UCSD-AML1 (cell line): Measurements from ENCODE around the gene HAP1.
"Not testable (repeated sequence)": the region's sequence is repeated elsewhere in the genome, so short reads cannot be mapped to it uniquely, and the experiment has no call there.

ENCODE experiments used
- DNase-seq: peaks from one replicate; lab custom pipeline; 2025; ENCODE audit not compliant: unreplicated experiment; lab: John Stamatoyannopoulos, UW

The HAP1 gene

DNA sequence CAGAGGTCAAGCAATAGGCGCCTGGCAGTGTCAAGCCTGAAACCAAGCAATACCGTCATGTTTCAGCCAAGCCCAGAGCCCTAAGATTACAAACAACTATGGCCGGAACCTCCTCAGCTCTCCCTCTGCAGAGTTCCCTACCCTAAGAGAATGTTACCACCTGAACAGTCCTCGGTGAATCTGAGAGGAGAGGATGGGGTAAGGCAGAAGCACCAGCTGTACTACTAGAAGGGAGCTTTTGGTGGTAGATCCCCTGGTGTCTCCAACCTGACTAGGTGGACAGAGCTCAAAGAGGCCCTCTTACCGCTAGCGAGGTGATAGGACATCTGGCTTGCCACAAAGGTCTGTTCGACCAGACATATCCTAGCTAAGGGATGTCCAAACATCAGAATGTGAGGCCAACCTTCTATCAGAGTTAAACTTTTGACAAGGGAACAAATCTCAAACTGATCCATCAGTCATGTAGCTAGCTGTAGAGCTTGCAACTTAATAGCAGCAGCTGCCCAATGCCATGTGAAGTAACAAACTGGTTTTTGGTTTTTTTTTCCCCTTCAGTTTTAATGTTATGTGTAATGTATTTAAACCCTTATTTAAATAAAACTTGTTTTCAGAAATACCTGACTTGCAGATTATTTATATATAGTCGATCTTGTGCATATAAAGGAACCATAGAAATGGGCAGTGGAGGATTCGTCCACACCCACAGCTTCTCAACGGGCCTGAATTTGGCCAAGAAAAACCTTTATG is 43.2 kb downstream of the HAP1 start:
- no peak for DNase-seq

DNA sequence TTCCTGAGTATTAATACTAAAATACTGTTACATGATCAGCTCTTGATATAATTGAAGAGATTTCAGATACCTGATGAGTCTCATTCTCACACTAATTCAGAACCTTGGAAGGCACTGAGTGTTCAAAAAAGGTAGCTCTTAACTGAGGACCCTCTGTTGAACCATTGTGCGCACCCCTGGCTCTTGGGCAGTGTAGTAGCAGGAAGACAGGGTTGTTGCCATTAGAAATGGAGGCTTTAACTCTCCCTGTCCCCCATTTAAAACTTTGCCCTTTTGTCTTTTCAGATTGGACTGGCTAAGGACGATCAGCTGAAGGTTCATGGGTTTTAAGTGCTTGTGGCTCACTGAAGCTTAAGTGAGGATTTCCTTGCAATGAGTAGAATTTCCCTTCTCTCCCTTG is 43.9 kb downstream of the HAP1 start:
- no peak for DNase-seq

DNA sequence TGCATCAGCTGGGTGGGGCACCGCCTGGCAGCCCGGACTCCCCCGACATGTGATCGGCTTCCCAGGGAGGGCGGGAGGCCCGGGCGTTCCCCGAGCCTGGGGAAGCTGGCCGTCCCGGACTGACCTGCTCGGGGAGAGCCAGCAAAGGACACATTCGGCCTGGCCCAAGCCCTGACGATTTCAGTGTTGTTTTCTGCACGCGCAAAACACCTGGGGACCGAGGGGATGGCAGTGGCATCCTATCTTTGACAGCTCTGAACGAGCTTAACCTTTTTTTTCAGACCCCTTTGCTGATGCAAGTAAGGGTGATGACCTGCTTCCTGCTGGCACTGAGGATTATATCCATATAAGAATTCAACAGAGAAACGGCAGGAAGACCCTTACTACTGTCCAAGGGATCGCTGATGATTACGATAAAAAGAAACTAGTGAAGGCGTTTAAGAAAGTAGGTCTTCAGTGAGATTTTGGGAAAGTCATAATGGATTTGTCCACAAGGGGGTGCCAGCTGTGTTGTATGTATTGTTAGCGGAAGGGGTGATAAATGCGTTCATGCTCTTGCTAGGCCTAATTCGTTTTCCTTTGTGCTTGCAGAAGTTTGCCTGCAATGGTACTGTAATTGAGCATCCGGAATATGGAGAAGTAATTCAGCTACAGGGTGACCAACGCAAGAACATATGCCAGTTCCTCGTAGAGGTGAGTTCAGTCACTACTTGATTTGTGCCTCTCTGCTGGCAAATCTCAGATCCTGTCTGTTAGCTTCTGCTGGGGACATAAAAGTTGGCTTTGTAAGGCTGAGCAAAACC is 44.7 kb downstream of the HAP1 start:
- no peak for DNase-seq

DNA sequence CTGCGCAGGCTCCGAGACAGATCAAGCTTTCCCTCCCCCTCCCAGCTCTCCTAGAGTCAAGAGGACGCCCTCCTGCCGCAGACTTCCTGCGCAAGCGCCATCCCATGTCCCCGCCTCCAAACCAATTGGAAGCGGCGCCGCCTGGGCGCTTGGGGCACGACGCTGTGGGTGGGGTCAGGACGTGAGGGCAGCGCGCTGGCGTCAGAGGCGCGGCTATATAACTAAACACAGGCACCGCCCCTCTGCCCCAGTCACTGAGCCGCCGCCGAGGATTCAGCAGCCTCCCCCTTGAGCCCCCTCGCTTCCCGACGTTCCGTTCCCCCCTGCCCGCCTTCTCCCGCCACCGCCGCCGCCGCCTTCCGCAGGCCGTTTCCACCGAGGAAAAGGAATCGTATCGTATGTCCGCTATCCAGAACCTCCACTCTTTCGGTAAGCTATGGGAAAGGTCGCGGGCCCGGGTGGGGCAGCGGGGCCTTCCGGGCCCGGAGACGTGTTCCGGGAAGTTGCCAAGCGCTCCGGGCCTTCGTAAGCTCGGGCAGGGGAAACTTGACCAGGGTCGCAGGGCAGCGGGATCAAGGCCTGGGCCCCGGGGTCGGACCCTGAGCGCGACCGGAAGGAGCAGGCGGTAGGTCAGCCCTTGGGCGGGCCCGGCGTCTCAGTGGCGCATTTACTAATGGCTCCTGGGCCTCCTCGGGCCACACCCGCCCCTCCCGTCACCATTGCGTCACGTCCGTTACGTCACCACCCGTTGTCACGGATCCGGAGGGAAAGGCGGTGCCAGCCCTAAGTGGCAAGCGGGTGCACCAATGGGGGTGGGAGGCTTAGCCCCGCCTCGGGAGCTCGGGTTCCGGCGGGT is 45.6 kb downstream of the HAP1 start, which contains the start of gene EIF1:
TSS of gene EIF1 (plus strand) at position 245 of the 856 bp plus-strand sequence. CDS start at position 399, 154 bp downstream.
- peak; percentile 100 for DNase-seq

DNA sequence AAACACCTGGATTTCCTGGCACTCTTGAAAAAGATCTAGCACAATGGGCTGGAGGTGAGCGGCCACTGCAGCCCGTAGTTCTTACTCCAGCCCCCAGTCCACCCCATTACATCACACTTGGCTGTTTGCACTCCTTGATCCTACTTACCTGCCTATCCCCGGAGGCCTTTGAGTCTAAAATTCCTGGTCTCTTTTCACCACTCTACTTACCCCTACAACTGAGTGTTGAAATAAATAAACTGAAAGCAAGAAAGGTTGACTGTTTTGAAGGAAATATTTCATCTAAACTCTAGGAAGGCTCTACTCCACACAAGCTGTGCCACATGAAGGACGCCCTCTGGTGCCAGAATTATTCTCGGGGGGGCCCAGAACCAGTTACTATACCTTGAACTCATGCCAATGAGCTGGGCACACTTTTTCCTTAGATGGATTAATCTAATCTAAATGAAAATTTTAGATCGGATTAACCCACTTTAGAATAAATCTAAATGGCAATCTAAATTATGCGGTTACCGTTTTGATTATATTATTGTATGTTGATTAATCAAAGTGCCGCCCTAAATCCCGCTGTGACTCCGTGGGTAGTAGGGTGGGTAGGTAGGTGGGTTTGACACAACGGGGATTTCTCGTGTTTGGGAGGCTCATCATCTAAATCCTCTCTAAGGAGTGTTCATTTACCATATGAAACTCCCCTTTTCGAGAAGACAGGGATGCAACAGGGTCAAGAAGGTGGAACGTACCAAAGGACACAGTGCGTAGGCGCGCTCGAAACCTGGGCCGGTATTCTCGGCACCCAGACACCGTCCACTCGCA is 46.4 kb downstream of the HAP1 start:
- DNase-seq = peak; percentile 57

DNA sequence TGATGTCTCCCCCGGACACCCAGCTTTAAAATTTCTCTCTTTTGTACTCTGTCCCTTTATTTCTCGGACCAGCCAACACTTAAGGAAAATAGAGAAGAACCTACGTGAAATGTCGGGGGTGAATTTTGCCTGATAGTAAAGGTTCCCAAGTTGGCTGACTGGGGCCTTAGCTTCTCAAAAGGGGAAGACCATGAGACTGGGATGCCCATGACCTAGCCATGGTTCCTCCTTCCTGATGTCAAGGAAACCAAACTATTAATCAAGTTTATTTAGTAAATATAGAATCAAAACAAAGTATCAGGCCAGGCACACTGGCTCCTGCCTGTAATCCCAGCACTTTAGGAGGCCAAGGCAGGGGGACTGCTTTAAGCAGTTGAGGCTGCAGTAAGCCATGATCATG is 48.2 kb downstream of the HAP1 start:
- DNase-seq = no peak

DNA sequence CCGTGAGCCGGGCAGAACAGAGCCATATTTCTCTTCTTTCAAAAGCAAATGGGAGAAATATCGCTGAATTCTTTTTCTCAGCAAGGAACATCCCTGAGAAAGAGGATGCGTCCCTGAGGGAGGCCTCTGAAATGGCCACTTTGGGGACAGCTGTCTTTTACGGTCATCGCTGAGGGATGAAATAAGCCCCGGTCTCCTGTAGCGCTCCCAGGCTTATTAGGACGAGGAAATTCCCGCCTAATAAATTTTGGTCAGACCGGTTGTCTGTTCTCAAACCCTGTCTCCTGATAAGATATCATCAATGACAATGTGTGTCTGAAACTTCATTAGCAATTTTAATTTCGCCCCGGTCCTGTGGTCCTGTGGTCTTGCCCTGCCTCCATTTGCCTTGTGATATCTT is 48.7 kb downstream of the HAP1 start:
- not testable (repeated sequence) for DNase-seq

DNA sequence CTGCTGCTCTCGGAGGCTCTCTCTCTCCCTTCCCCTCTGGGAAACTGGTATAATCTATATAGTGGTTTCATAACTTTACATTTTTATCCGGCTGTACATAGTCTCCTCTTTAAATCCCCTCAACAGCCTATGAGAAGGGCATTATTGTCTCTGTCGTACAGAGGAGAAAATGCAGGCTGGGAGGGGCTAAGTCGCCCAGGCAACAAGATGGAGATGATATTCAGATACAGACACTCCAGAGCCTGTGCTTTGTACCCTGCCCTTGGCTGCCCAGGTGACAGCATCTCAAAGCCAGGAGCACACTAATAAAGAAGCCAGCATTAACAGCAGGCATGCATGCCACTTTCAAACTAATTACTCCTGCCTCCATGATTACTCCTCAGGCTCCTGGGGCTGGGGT is 50.4 kb downstream of the HAP1 start:
- no peak for DNase-seq

DNA sequence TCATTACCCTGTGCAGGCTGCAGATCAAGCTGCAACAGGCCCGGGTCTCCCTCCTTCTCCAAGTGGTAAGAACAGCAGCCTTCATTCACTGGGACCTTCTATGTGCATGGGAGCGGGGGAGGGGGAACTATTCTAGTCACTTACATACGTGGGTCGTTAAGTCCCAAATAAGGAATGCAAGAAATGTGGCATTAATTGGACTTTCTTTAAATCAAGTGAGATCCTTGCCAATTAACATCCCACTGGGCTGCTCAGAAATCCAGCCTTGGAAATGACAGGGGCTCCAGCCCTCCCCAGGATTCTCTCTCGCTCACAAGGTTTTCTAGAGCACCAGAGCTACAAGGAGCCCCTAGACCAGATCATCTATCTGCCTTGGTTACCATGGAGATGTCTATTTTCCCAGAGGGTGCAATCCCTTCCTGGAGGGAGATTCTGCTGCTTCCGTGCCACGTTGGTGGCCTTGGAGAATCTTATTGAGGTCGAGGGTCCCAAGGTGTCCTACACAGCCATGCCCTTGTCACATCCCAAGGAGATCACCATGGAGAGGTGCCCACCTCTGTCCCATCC is 50.9 kb downstream of the HAP1 start:
- DNase-seq = no peak

DNA sequence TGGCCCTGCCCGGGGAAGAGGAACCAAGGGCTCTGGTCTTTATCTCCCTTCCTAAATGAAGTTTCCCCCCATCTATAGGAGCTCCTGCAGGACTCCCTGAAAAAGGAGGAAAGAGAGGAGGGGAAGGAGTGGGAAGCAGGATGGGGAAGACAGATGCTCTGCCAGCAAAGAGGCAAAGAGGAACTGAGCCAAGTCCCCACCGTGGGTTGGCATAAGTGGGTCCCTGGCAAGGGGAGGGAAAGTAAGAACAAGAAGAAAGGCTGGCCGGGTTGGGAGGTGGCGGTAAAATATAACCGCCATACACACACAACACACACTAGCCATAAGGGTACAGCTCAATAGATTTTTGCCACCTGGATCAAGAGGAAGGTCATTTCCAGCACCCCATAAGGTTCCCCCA is 51.8 kb downstream of the HAP1 start:
- DNase-seq = no peak

DNA sequence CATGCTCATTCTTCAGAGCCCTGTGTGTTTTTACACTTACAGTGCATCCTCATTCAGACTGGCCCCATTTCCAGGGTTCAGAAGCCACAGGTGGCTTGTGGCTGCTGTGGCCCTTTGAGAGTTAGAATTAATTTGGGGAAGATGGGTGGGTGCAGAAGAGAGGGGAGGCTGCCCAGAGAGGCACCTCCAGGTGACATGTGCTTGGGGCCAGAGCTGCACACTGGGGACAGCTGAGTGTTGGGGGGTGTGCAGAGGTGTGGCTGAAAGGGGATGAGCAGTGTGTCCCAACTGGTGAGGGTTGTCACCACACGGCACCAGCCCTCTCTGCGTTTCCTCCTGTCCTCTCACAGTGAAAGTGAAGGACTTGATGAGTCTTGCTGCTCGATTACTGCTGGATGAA is 52.7 kb downstream of the HAP1 start:
- DNase-seq = no peak

DNA sequence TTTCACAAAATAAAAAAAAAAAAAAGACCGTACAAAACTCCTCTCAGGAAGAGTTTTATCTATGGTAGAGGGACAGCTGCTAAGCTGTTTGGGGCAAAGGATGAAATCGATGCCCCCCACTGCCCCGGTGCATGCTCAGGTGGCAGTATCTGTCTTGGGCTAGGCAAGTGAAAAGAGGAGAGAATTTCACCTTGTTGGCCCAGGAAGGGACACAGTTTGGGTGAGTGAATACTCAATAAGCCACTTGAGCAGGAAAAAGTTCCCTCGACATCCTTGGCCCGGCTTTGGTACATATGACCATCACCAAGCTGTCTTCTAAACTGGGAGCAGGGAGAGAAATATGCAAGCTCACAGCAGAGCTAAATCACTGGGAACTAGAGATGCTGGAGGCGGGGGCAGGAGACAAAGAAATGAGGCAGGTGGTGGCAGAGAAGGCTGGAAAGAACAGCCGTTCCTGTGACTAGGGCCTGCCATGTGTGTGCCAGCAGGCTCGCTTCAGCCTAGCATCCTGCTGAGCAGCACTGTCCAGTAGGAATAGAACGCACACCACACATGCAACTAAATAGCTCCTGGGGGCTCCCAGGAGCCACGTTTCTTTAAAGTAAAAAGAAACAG is 53.9 kb downstream of the HAP1 start:
- DNase-seq = no peak

DNA sequence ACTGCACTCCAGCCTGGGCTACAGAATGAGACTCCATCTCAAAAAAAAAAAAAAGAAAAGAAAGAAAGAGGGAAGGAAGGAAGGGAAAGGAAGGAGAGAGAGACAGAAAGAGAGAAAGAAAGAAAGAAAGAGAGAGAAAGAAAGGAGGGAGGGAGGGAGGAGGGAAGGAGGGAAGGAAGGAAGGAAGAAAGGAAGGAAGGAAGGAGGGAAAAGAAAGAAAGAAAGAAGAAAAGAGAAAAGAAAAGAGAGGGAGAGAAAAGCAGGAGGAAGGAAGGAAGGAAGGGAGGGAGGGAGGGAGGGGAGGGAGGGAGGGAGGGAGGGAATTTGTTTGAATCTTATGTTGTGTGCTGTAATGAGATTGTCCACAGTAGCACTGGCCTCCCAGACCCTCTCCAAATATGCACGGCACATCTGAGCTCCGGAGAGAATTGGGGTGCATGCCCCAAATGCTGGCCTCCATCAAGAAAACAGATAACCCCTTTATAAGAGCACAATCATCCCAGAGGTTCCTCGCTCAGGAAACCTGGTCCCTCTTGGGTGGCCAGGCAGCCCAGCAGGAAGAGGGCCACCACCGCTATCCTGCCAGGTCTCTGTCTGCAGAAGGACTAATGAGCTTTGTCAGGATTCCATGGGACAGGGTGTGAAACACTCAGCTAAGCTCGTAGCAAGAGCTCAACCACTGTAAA is 54.6 kb downstream of the HAP1 start:
- DNase-seq = no peak

DNA sequence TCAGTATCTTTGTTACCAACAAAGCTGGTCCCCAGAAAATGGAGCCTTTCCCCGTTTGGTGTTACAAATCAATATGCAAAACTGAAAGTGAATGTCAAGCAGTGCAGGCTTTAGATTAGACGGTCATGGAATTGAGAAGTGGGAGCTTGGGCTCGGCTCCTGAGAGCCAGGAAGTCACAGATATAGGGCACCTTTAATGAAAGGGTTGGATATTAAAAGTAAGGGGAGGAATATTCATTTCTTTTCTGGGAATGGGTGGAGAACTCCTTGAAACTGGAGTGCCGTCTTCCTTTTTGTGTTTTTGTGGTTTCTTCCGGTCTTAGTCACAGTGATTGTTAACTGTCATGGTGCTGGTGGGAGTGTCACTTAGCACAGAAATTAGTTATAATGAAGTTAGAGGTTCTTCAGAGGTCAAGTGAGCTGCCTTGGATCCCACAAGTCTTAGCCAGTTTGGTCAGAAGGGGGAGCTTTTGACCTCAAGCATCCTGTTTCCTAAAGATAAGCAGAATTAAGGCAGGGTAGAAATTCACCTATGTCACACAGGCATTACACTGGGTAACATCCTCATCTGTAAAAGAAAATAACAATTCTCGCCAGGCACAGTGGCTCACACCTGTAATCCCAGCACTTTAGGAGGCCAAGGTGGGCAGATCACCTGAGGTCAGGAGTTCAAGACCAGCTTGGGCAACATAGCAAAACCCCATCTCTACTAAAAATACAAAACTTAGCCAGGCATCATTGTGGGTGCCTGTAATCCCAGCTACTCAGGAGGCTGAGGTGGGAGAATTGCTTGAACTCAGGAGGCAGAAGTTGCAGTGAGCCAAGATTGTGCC is 55.3 kb downstream of the HAP1 start:
- peak; percentile 75 for DNase-seq

DNA sequence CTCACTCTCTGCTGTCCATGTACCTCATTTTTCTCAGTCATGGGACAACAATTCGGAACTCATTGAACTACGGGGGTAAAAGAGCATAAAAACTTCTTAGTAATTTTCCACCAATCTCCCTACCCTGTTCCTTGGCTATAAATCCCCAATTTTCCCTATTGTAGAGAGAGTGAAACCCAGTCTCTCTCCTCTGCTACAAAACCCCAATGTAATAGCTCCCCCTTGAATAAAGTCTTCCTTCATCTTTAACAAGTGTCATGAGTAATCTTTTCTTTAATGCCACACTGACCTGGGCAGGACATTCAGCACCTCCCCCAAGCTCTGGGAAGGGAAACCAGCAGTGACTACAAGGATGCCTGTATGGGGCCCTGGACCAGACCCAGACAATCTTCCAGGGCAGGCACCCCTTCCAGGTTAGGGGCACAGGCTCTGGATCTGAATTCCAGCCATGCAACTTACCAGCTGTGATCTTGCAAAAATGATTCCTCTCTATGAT is 56.0 kb downstream of the HAP1 start:
- peak; percentile 75 for DNase-seq

DNA sequence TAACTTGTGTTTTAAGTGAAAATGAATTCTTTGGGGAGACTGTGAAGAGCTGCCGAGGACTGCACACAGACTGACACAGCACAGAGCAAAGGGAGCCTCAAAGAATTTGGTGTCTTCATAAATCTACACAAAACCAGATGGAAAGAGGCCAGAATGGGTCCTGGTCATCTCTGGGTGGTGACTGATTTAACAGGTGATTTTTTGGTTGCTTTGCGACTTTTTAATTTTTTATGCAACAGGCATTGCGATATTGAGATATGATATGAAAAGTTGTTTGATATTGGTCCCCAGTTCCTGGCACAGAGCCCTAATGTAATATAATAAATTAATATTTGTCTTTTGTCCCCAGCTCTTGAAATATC is 58.4 kb downstream of the HAP1 start:
- DNase-seq = no peak

DNA sequence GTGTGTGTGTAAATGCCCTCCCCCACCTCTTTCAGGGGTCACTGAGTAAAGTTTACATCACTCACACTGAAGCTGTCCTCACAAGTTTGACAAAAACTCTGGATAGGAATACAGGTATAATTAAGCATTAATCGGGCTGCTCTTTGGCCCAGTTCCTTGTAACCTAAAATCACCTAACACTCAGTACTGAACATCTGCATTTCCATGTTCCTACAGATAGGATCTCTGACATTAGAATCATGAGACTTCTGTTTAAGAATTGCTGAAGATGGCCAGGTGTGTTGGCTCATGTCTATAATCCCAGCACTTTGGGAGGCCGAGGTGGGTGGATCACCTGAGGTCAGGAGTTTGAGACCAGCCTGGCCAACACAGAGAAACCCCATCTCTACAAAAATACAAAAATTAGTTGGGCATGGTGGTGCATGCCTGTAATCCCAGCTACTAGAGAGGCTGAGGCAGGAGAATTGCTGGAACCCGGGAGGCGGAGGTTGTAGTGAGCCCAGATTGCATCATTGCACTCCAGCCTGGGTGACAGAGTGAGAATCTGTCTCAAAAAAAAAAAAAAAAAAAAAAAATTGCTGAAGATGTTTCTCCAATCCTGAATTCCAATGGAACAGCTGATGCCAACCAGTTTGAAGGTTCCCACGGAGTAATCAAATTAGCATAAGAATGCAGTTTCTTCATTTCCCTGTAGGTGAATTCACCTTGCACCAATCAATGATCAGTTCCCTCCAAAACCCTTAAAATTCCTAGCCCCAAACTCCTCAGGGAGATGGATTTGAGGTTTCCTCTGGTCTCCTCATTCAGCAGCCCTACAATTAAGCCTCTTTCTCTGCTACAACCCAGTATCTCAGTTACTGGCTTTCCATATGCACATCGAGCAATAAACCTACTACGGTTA is 59.0 kb downstream of the HAP1 start:
- not testable (repeated sequence) for DNase-seq
